GM12878 (cell line): ENCODE results near the gene PKP4. TPM values are rescaled to one million over a fixed set of nuclear protein-coding genes. Genes with fewer than 3 reads are reported as not detected.

Experiments
- ATAC-seq: fragments of 200-7000 bp; cut with Tn5 transposase; 3 replicates; pipeline ENCODE4 v1.9.1; 2020; ENCODE audit warnings: mild to moderate bottlenecking, moderate library complexity
- BruUV-seq: library from RNA; stranded (reverse); fragments of 400-500 nt; replicated peaks from 2 replicates; lab custom pipeline; 2021; lab: Mats Ljungman, UMichigan
- CTCF ChIA-PET: fragments of 300-600 bp; sonication (Branson Sonifier 250); formaldehyde crosslinking; extraction: SDS; loops from one replicate; lab custom pipeline; 2021; ENCODE audit warnings: inconsistent platforms; lab: Yijun Ruan, JAX
- POLR2A ChIA-PET: fragments of 350-600 bp; formaldehyde crosslinking; extraction: SDS; loops from one replicate; lab custom pipeline; 2021; ENCODE audit warnings: inconsistent platforms; lab: Charles Lee
- RAD21 ChIA-PET: fragments of 300-600 bp; sonication (Branson Sonifier 250); formaldehyde crosslinking; loops from one replicate; lab custom pipeline; 2023; ENCODE audit warnings: antibody characterized with exemption; ENCODE audit not compliant: unreplicated experiment; lab: Charles Lee
- SMC1A ChIA-PET: fragments of 300-600 bp; sonication (Branson Sonifier 250); formaldehyde crosslinking; loops from one replicate; lab custom pipeline; 2023; ENCODE audit not compliant: unreplicated experiment, uncharacterized antibody; lab: Charles Lee
- DNase-seq: peaks from one replicate; pipeline ENCODE4 v3.0.0-alpha.2; 2011; ENCODE audit warnings: low read depth, low spot score
- FAIRE-seq: peaks from 3 replicates; lab custom pipeline; 2011; peaks lifted over from hg19 to GRCh38; lab: Jason Lieb, UNC
- H2AFZ ChIP-seq: 2 replicates; pipeline ENCODE4 v1.6.0; 2011; ENCODE audit warnings: low read depth, low read length, control low read depth; ENCODE audit not compliant: control insufficient read depth
- H3K27ac ChIP-seq: 2 replicates; pipeline ENCODE4 v1.5.1; 2011; ENCODE audit warnings: control low read depth; ENCODE audit not compliant: control insufficient read depth, insufficient read depth
- H3K27me3 ChIP-seq, 2 experiments: replicated peaks in 1 of 2; 2 replicates each; pipeline versions ENCODE4 v1.6.0 to v1.6.1; 2011; ENCODE audit warnings: low read length in 1 of 2; ENCODE audit not compliant: control insufficient read depth in 2 of 2, insufficient read depth in 2 of 2
- H3K36me3 ChIP-seq, 2 experiments: 2 replicates each; pipeline ENCODE4 v1.5.1; 2011; ENCODE audit warnings: low read length in 1 of 2; ENCODE audit not compliant: control insufficient read depth in 2 of 2, insufficient read depth in 2 of 2
- H3K4me1 ChIP-seq: 2 replicates; pipeline ENCODE4 v1.6.1; 2011; ENCODE audit warnings: mild to moderate bottlenecking, low read length, moderate library complexity, mixed read lengths; ENCODE audit not compliant: control insufficient read depth, insufficient read depth
- H3K4me2 ChIP-seq: 2 replicates; pipeline ENCODE4 v1.6.0; 2011; ENCODE audit warnings: control low read depth; ENCODE audit not compliant: control insufficient read depth, insufficient read depth
- H3K4me3 ChIP-seq: fragments of 200-600 bp; sonication (generic); 2 replicates; pipeline ENCODE4 v1.5.1; 2016
- H3K79me2 ChIP-seq: 2 replicates; pipeline ENCODE4 v1.6.0; 2011; ENCODE audit warnings: low read length; ENCODE audit not compliant: control insufficient read depth, insufficient read depth
- H3K9ac ChIP-seq: 2 replicates; pipeline ENCODE4 v1.8.0; 2011; ENCODE audit warnings: low read length, control low read depth, mixed read lengths; ENCODE audit not compliant: control insufficient read depth, insufficient read depth
- H3K9me3 ChIP-seq: replicated peaks from 3 replicates; pipeline ENCODE4 v1.5.1; 2011; ENCODE audit warnings: mild to moderate bottlenecking, low read length; ENCODE audit not compliant: control insufficient read depth, insufficient read depth
- H4K20me1 ChIP-seq: 2 replicates; pipeline ENCODE4 v1.6.0; 2011; ENCODE audit not compliant: control insufficient read depth, insufficient read depth
- BACH1 ChIP-seq: fragments of 450-650 bp; IDR thresholded peaks from 2 replicates; pipeline ENCODE4 v1.6.1; 2017; ENCODE audit warnings: mild to moderate bottlenecking, borderline replicate concordance
- JUND ChIP-seq: IDR thresholded peaks from 2 replicates; pipeline ENCODE4 v1.6.1; 2012; ENCODE audit warnings: low read depth, mild to moderate bottlenecking, low read length, improper control_type of control experiment, moderate library complexity
- KDM1A ChIP-seq: fragments of 200-600 bp; sonication (generic); IDR thresholded peaks from 2 replicates; pipeline ENCODE4 v1.6.1; 2016; ENCODE audit warnings: borderline replicate concordance
- LARP7 ChIP-seq: fragments of 450-650 bp; IDR thresholded peaks from 2 replicates; pipeline ENCODE4 v1.6.1; 2017; ENCODE audit warnings: mild to moderate bottlenecking
- SIN3A ChIP-seq: IDR thresholded peaks from 2 replicates; pipeline ENCODE4 v1.6.1; 2012; ENCODE audit warnings: low read depth, low read length, improper control_type of control experiment
- TCF3 ChIP-seq: IDR thresholded peaks from 2 replicates; pipeline ENCODE4 v1.6.1; 2012; ENCODE audit warnings: low read depth, mild to moderate bottlenecking, low read length, borderline replicate concordance; ENCODE audit not compliant: insufficient read depth
- YY1 ChIP-seq: IDR thresholded peaks from 2 replicates; pipeline ENCODE4 v1.6.1; 2011; ENCODE audit warnings: low read depth, mild to moderate bottlenecking, low read length
- WGBS: methylation state at CpG from one replicate; pipeline ENCODE4 v1.1.6; 2016; ENCODE audit warnings: low lambda C conversion rate; ENCODE audit not compliant: insufficient replicate concordance, insufficient coverage; ENCODE audit errors: missing lambda C conversion rate; 5-methylcytosine and 5-hydroxymethylcytosine counted together
- in situ Hi-C: fragments of 300-500 bp; cut with MboI; formaldehyde crosslinking; loops from 9 replicates; pipeline ENCODE4 v1.14.3; 2018; ENCODE audit warnings: mixed read lengths
- intact Hi-C: fragments of 100-400 bp; cut with micrococcal nuclease; formaldehyde crosslinking; loops from one replicate; pipeline ENCODE4 v1.14.2; 2022; ENCODE audit not compliant: unreplicated experiment
- polyA plus RNA-seq, 11 experiments: library from polyadenylated mRNA; depleted of rRNA in 4 of 11; unstranded in 6 of 11; stranded (reverse) in 5 of 11; fragments of >200 nt; fragmentation: Nextera tagmentation in 4 of 11; fragmentation: Illumina TruSeq in 1 of 11; extraction: Ambion mirVana in 4 of 11; extraction: Trizol in 1 of 11; gene quantifications; 1 replicate in 1 of 11; 2 replicates in 10 of 11; pipeline versions ENCODE4 v1.2.1 to v1.2.3, GENCODE V29; 2011 to 2016; ENCODE audit warnings: inconsistent platforms in 2 of 11, missing spikeins in 2 of 11, low read depth in 1 of 11
- total RNA-seq, 4 experiments: library from RNA; depleted of rRNA in 3 of 4; stranded (reverse); fragments of >200 nt in 3 of 4; fragmentation: Illumina TruSeq in 1 of 4; extraction: Trizol in 1 of 4; gene quantifications; 2 replicates each; pipeline versions ENCODE4 v1.2.1 to v1.2.3, GENCODE V29; 2013 to 2021
- TF ChIP-seq, protein P1 (sequence below): fragments of 450-650 bp; IDR thresholded peaks from 2 replicates; pipeline ENCODE4 v1.6.1; 2017; ENCODE audit warnings: mild to moderate bottlenecking
- TF ChIP-seq, protein P2 (sequence below): fragments of 150-350 bp; IDR thresholded peaks from 2 replicates; pipeline ENCODE4 v1.6.1; 2014; ENCODE audit warnings: mild to moderate bottlenecking, low read depth, low read length
- TF ChIP-seq, protein P3 (sequence below): IDR thresholded peaks from 2 replicates; pipeline ENCODE4 v1.6.1; 2011; ENCODE audit warnings: mild to moderate bottlenecking, low read depth, low read length, moderate library complexity; ENCODE audit not compliant: insufficient replicate concordance
- TF ChIP-seq, protein P4 (sequence below), 3 experiments: IDR thresholded peaks in 2 of 3; conservative IDR thresholded peaks in 1 of 3; 2 replicates each; pipeline ENCODE4 v1.5.1; 2011; ENCODE audit warnings: low read depth in 3 of 3, low read length in 3 of 3, mild to moderate bottlenecking in 3 of 3, control low read depth in 2 of 3, moderate library complexity in 2 of 3, inconsistent platforms in 1 of 3, mixed read lengths in 1 of 3; ENCODE audit not compliant: control insufficient read depth in 2 of 3, insufficient read depth in 1 of 3; ENCODE audit errors: extremely low read depth in 1 of 3

Gene PKP4
- total and polyA plus RNA-seq, 10 of the 15 experiments (the other 5 are each of a cell fraction or from before 2014, with no cell fraction given): 4.8 to 35.8 (median 17.7) TPM

DNA sequence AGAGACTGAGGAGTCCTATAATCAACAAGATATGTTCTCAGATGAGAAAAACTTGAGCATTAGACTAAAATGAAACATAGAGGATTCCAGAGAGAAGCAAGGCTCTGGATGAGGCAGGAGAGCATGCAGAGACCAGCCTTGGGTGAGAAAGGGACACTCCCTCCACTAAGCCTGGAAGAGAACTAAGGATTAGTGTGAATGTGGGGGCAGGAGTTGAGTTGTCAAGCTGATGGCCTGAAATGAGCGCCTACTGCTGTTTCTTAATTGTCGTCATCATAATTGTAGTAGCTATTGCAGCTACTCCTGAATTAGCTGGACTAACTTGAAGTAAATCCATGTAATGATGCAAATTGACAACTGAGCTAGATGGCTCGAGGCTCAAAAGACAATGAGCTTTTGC, 114.1 kb downstream of the PKP4 start:
- no peak for ATAC-seq
- Histone ChIP-seq H3K36me3 (no peaks in the 10 kb centered on the region), H3K79me2 (no peaks in the 10 kb centered on the region), H3K4me1 (no peaks in the 10 kb centered on the region), H2AFZ (no peak overlapping the region), H3K9me3 (no peaks in the 10 kb centered on the region; the same call in 2 of the 3 replicates), H3K9ac (no peak overlapping the region), H3K27me3 (no peaks in the 10 kb centered on the region), H3K4me2 (no peak overlapping the region), H3K27ac (no peak overlapping the region), H3K4me3 (no peak overlapping the region), H4K20me1 (no peaks in the 10 kb centered on the region)
- POLR2A ChIA-PET: no interaction called here
- SMC1A ChIA-PET: no interaction called here
- 100% methylated on average over 3 of the region's 3 CpGs for WGBS
- intact Hi-C loops (no loop called here), in situ Hi-C loops (no loop called here)
- no peak for FAIRE-seq
- BruUV-seq: no TSS peak
- RAD21 ChIA-PET: no interaction called here
- TF ChIP-seq TCF3 (no peak), BACH1 (no peak), YY1 (no peak), JUND (no peak), SIN3A (no peak)
- TF ChIP-seq, protein P1, sequence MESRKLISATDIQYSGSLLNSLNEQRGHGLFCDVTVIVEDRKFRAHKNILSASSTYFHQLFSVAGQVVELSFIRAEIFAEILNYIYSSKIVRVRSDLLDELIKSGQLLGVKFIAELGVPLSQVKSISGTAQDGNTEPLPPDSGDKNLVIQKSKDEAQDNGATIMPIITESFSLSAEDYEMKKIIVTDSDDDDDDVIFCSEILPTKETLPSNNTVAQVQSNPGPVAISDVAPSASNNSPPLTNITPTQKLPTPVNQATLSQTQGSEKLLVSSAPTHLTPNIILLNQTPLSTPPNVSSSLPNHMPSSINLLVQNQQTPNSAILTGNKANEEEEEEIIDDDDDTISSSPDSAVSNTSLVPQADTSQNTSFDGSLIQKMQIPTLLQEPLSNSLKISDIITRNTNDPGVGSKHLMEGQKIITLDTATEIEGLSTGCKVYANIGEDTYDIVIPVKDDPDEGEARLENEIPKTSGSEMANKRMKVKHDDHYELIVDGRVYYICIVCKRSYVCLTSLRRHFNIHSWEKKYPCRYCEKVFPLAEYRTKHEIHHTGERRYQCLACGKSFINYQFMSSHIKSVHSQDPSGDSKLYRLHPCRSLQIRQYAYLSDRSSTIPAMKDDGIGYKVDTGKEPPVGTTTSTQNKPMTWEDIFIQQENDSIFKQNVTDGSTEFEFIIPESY: no peak
- CTCF ChIA-PET: no interaction called here
- no peak for DNase-seq

GRCh38 chr2:158573739-158574138, 117.0 kb downstream of the PKP4 start:
- SMC1A ChIA-PET: no interaction called here
- POLR2A ChIA-PET: no interaction called here
- WGBS: 100% methylated on average over 1 of the region's 1 CpG
- no peak overlapping the region for H3K4me2 ChIP-seq
- no peak overlapping the region for H2AFZ ChIP-seq
- H3K4me1 ChIP-seq: peaks cover under 1% of the 10 kb centered on the region; the same call in 1 of the 2 replicates
- CTCF ChIA-PET: no interaction called here
- H3K27me3 ChIP-seq: no peaks in the 10 kb centered on the region
- FAIRE-seq: no peak
- no peaks in the 10 kb centered on the region for H4K20me1 ChIP-seq
- H3K9me3 ChIP-seq: no peaks in the 10 kb centered on the region; the same call in 2 of the 3 replicates
- no peaks in the 10 kb centered on the region for H3K79me2 ChIP-seq
- H3K9ac ChIP-seq: no peak overlapping the region
- H3K4me3 ChIP-seq: no peak overlapping the region
- ATAC-seq: no peak
- no TSS peak for BruUV-seq
- H3K27ac ChIP-seq: no peak overlapping the region
- in situ Hi-C loops (no loop called here), intact Hi-C loops (no loop called here)
- no peak for DNase-seq
- H3K36me3 ChIP-seq: no peaks in the 10 kb centered on the region
- RAD21 ChIA-PET: no interaction called here
- TF ChIP-seq LARP7: no peak
- TF ChIP-seq, protein P2, sequence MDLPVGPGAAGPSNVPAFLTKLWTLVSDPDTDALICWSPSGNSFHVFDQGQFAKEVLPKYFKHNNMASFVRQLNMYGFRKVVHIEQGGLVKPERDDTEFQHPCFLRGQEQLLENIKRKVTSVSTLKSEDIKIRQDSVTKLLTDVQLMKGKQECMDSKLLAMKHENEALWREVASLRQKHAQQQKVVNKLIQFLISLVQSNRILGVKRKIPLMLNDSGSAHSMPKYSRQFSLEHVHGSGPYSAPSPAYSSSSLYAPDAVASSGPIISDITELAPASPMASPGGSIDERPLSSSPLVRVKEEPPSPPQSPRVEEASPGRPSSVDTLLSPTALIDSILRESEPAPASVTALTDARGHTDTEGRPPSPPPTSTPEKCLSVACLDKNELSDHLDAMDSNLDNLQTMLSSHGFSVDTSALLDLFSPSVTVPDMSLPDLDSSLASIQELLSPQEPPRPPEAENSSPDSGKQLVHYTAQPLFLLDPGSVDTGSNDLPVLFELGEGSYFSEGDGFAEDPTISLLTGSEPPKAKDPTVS: no peak
- no peak for TF ChIP-seq JUND
- TF ChIP-seq, protein P3, sequence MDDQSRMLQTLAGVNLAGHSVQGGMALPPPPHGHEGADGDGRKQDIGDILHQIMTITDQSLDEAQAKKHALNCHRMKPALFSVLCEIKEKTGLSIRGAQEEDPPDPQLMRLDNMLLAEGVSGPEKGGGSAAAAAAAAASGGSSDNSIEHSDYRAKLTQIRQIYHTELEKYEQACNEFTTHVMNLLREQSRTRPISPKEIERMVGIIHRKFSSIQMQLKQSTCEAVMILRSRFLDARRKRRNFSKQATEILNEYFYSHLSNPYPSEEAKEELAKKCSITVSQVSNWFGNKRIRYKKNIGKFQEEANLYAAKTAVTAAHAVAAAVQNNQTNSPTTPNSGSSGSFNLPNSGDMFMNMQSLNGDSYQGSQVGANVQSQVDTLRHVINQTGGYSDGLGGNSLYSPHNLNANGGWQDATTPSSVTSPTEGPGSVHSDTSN: no peak
- TF ChIP-seq, protein P4, sequence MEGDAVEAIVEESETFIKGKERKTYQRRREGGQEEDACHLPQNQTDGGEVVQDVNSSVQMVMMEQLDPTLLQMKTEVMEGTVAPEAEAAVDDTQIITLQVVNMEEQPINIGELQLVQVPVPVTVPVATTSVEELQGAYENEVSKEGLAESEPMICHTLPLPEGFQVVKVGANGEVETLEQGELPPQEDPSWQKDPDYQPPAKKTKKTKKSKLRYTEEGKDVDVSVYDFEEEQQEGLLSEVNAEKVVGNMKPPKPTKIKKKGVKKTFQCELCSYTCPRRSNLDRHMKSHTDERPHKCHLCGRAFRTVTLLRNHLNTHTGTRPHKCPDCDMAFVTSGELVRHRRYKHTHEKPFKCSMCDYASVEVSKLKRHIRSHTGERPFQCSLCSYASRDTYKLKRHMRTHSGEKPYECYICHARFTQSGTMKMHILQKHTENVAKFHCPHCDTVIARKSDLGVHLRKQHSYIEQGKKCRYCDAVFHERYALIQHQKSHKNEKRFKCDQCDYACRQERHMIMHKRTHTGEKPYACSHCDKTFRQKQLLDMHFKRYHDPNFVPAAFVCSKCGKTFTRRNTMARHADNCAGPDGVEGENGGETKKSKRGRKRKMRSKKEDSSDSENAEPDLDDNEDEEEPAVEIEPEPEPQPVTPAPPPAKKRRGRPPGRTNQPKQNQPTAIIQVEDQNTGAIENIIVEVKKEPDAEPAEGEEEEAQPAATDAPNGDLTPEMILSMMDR (IDR thresholded peaks at IDR 0.05 in 2 of 3, conservative IDR thresholded peaks at IDR 0.05 in 1 of 3; ENCODE audit: control insufficient read depth in 2 of 3, extremely low read depth in 1 of 3, insufficient read depth in 1 of 3, low read depth in 3 of 3, low read length in 3 of 3): no peak
- no peak for TF ChIP-seq KDM1A
